GM19240 (cell line): Measurements from ENCODE around the gene GOPC.

Experiments used
- DNase-seq: peaks from one replicate; pipeline ENCODE4 v3.0.0; 2011; ENCODE audit warnings: low spot score; ENCODE audit not compliant: insufficient read length

The GOPC gene

GRCh38 chr6:117515326-117515725 lies 87.0 kb downstream of the GOPC start:
- DNase-seq, result no peak

GRCh38 chr6:117514655-117515054 lies 87.7 kb downstream of the GOPC start:
- no peak for DNase-seq

GRCh38 chr6:117513778-117514365 lies 88.4 kb downstream of the GOPC start:
- DNase-seq, result no peak

- DNase-seq, result no peak
These were observed 89.2 kb downstream of the GOPC start for GRCh38 chr6:117512987-117513573.

- no peak for DNase-seq
These were observed 90.1 kb downstream of the GOPC start for GRCh38 chr6:117512056-117512828.
